Activated CD8-positive, alpha-beta memory T cell treated with anti-CD3 and anti-CD28 coated beads, Interleukin-2, amount 10 ng/mL, durations not matched to agents 7 days and 5 days (primary cell): ENCODE data around the gene CCDC9B. TPM values are rescaled to one million over a fixed set of nuclear protein-coding genes. Genes with fewer than 3 reads are reported as not detected.

Experiments used
- ATAC-seq: fragments of 150-1000 bp; cut with Tn5 transposase; one replicate; pipeline ENCODE4 v1.10.0; 2021; ENCODE audit warnings: moderate library complexity
- CTCF ChIA-PET: fragments of 350-600 bp; sonication (Branson Sonifier 250); formaldehyde crosslinking; loops from one replicate; lab custom pipeline; 2021; ENCODE audit warnings: antibody characterized with exemption; lab: Charles Lee
- DNase-seq: peaks from one replicate; pipeline ENCODE4 v3.0.0-alpha.2; 2020
- H3K27ac Mint-ChIP-seq: one replicate; pipeline ENCODE4 v1.8.0; 2021; ENCODE audit warnings: mild to moderate bottlenecking, mixed read lengths
- H3K27me3 Mint-ChIP-seq: one replicate; pipeline ENCODE4 v1.8.0; 2021; ENCODE audit warnings: mixed read lengths
- H3K36me3 Mint-ChIP-seq: one replicate; pipeline ENCODE4 v1.8.0; 2021; ENCODE audit warnings: mild to moderate bottlenecking, mixed read lengths
- H3K4me1 Mint-ChIP-seq: one replicate; pipeline ENCODE4 v1.8.0; 2021; ENCODE audit warnings: mixed read lengths
- H3K4me3 Mint-ChIP-seq: one replicate; pipeline ENCODE4 v1.8.0; 2021; ENCODE audit warnings: mild to moderate bottlenecking, moderate library complexity, mixed read lengths
- H3K9me3 Mint-ChIP-seq: one replicate; pipeline ENCODE4 v1.8.0; 2022; ENCODE audit warnings: low read depth, mixed read lengths
- total RNA-seq, 2 experiments: library from RNA; stranded (reverse); gene quantifications; one replicate each; pipeline ENCODE4 v1.2.3, GENCODE V29; 2021

Gene CCDC9B
- total RNA-seq, 2 experiments from 2014 or later, result 0.45 to 1.5 TPM

DNA sequence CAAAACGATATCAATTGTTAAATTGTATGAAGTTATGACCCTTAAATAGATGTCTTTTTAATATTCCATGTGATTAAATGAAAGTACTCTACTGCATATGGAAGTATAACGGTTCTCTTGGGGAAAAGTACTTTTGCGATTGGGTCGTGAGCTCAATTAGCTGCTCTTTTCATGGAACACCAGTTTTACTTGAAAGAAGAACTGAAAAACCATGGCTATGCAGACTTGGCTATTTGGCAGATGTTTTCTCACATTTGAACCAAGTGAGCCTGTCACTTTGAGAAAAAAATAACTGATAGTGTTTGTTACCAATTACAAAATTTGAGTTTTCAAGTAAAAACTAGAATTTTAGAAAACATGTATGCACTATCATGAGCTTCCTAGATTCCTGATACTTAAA, 23.2 kb downstream of the CCDC9B start:
- H3K4me3 Mint-ChIP-seq, result no peak overlapping the region
- peaks cover 22% of the 10 kb centered on the region for H3K4me1 Mint-ChIP-seq
- H3K36me3 Mint-ChIP-seq, result no peaks in the 10 kb centered on the region
- no peak for ATAC-seq
- no peak for DNase-seq
- H3K9me3 Mint-ChIP-seq, result no peaks in the 10 kb centered on the region
- H3K27me3 Mint-ChIP-seq, result peaks cover 35% of the 10 kb centered on the region
- CTCF ChIA-PET, result interaction anchor here (2.1 to 17.8 kb wide), 3 partner anchors 7 to 38 kb away, joined by 8 to 317 read pairs (median 146); partner anchors contain the start of genes CCDC9B and PLCB2
- H3K27ac Mint-ChIP-seq, result no peak overlapping the region

DNA sequence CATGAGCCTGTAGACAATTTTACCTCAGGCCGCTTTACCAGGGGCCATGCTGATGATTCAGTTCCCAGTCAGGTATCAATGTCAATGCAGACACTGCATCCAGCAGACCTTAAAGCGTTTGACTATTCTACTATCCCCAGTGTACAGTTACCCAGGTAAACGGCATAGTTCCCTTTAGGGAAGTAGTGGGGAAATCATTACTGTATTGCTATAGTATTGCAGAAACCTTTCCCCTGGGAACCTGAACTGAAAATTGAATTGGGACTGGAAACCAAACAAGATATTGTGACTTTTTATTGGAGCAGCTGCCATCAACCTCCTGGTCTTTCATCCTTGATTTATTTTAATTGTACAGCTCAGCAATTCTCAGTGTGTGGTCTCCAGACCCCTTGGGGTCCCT, 23.8 kb downstream of the CCDC9B start:
- Mint-ChIP-seq H3K9me3 (no peaks in the 10 kb centered on the region), H3K27me3 (peaks cover 41% of the 10 kb centered on the region), H3K4me3 (no peak overlapping the region), H3K36me3 (no peaks in the 10 kb centered on the region), H3K4me1 (peaks cover 16% of the 10 kb centered on the region), H3K27ac (no peak overlapping the region)
- DNase-seq (no peak), ATAC-seq (no peak)
- CTCF ChIA-PET, result interaction anchor here (1.1 to 17.8 kb wide), 4 partner anchors 7 to 39 kb away, joined by 3 to 317 read pairs (median 77); partner anchors contain the start of genes CCDC9B and PLCB2

DNA sequence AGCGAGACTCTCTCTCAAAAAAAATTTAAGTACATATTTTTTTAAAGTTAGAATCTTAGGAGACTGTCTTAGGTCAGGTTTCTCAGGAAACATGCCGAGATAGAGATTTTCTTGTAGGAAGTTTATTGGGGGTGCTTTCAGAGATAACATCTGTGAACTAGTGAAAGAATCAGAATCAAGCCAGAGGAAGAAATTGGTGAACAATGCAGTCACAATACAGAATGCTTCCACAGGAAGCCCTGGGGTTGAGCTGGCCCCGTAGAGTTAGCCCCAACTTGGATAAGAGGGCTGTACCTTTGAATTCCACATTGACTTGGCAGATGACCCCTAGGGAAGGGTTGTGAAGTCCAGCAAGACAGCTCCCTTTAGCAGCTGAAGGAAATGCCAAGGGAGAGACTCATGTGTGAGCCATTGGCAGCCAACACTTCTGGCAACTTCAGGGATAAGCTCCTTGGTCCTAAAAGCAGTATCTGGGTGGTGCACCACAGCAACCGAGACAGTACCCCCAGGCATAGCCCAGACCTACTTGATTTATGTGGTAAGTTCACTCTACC, 25.9 kb downstream of the CCDC9B start:
- Mint-ChIP-seq H3K36me3 (no peaks in the 10 kb centered on the region), H3K27me3 (peaks cover 40% of the 10 kb centered on the region), H3K4me1 (peaks cover 11% of the 10 kb centered on the region), H3K9me3 (no peaks in the 10 kb centered on the region), H3K4me3 (no peak overlapping the region), H3K27ac (no peak overlapping the region)
- CTCF ChIA-PET, result interaction anchor here (1.2 to 17.8 kb wide), 5 partner anchors 25 to 91 kb away, joined by 3 to 411 read pairs (median 8); partner anchors contain the start of genes CCDC9B and IVD
- ATAC-seq, result no peak
- no peak for DNase-seq

DNA sequence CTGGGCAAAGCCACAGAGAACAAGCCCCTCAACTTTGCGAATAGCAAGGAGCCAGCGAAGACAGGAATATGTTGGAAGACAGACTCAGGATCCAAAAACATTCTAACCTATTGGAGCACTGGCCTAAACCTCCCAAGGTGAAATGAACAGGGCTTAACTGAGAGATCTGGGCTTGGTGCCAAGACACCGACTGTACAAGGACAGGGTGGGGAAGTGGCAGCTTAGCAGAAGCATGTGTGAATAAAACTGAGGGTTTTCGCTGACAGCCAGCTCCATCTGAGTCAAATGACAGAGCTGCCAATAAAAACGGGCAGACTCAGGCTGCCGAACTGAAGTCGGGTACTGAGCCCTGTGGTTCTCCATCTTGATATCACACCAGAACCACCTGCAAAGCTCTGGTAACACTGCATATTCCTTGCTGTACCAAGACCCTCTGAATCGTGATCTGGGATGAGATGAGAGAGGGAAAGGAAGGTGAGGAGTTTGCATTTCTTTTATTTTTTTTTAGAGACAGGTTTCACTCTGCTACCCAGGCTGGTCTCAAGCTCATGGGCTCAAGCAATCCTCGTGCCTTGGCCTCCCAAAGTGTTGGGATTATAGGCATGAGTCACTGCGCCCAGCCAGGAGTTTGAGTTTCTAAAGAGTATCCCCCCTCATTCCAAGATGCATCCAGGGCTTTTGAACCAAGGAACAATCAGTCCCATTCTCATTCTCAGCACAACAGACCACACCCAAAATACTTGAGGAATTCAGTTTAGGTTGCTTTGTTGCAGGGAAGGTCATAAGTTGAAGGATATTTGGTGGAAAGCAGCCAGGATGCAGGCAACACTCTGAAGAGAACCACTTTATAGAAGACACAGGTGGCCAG, 27.0 kb downstream of the CCDC9B start:
- H3K4me1 Mint-ChIP-seq, result peaks cover 22% of the 10 kb centered on the region
- ATAC-seq (peak; percentile 31), DNase-seq (peak; percentile 52)
- H3K27me3 Mint-ChIP-seq, result peaks cover 39% of the 10 kb centered on the region
- no peaks in the 10 kb centered on the region for H3K36me3 Mint-ChIP-seq
- H3K27ac Mint-ChIP-seq, result no peak overlapping the region
- CTCF ChIA-PET, result interaction anchor here (0.7 to 17.8 kb wide), 8 partner anchors 7 to 268 kb away, joined by 3 to 411 read pairs (median 6); partner anchors contain the start of genes CCDC9B, INAFM2 and IVD
- no peaks in the 10 kb centered on the region for H3K9me3 Mint-ChIP-seq
- H3K4me3 Mint-ChIP-seq, result no peak overlapping the region

DNA sequence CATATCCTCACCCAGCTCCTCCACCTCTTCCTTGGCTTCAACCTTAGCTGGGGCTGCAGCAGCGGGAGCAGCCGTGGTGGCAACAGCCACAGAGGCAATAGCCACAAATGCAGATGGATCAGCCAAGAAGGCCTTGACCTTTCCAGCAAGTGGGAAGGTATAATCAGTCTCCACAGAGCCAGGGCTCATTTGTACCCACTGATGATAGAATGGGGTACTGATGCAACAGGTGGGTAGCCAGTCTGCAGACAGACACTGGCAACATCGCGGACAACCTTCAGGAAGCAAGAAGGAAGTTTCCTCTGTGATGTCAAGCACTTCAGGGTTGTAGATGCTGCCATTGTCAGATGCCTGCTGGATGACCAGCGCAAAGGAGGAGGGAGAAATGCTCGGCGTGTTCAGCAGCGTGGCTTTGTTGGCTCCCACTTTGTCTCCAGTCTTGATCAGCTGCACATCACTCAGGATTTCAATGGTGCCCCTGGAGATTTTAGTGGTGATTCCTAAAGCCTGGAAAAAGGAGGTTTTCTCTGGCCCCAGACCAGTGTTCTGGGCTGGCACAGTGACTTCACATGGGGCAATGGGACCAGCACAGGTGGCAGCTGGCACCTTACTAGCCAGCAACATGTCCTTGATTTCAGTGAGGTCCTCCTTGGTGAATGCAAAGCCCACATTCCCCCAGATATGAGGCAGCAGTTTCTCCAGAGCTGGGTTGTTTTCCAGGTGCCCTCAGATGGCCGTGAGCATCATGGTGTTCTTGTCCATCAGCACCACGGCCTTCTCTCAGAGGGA, 28.2 kb downstream of the CCDC9B start:
- H3K4me3 Mint-ChIP-seq, result no peak overlapping the region
- no peak for DNase-seq
- peaks cover 25% of the 10 kb centered on the region for H3K4me1 Mint-ChIP-seq
- no peaks in the 10 kb centered on the region for H3K9me3 Mint-ChIP-seq
- CTCF ChIA-PET, result interaction anchor here (1.0 to 17.8 kb wide), 8 partner anchors 8 to 135 kb away, joined by 3 to 411 read pairs (median 70); partner anchors contain the start of genes ANKRD63, CCDC9B and INAFM2
- H3K27me3 Mint-ChIP-seq, result peaks cover 35% of the 10 kb centered on the region
- ATAC-seq, result no peak
- H3K36me3 Mint-ChIP-seq, result no peaks in the 10 kb centered on the region
- H3K27ac Mint-ChIP-seq, result no peak overlapping the region

DNA sequence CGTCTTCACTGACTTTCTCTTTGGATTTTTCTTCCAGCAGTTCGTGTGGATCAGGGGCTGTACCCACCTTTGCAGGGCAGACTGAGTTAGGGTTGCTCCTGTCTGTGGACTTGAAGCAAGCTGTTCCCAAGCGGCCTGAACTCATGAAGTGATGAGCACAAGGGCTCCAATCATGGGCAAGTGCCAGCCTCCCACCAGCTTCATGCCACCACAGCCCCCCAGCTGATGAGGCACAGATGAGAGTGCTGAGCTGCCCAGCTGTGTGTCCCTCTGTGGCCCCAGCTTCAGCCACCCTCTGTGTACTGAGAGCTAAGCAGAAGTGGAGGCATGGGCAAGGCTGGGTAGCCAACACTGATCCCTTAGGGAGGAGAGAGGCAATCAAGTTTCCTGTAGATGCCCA, 29.7 kb downstream of the CCDC9B start:
- H3K27me3 Mint-ChIP-seq, result peaks cover 32% of the 10 kb centered on the region
- no peak for DNase-seq
- H3K4me1 Mint-ChIP-seq, result peaks cover 33% of the 10 kb centered on the region
- no peak for ATAC-seq
- no peak overlapping the region for H3K4me3 Mint-ChIP-seq
- CTCF ChIA-PET, result interaction anchor here (1.3 to 17.8 kb wide), 9 partner anchors 9 to 111 kb away, joined by 3 to 411 read pairs (median 39); partner anchors contain the start of genes ANKRD63, CCDC9B and INAFM2
- H3K27ac Mint-ChIP-seq, result no peak overlapping the region
- H3K9me3 Mint-ChIP-seq, result no peaks in the 10 kb centered on the region
- no peaks in the 10 kb centered on the region for H3K36me3 Mint-ChIP-seq

DNA sequence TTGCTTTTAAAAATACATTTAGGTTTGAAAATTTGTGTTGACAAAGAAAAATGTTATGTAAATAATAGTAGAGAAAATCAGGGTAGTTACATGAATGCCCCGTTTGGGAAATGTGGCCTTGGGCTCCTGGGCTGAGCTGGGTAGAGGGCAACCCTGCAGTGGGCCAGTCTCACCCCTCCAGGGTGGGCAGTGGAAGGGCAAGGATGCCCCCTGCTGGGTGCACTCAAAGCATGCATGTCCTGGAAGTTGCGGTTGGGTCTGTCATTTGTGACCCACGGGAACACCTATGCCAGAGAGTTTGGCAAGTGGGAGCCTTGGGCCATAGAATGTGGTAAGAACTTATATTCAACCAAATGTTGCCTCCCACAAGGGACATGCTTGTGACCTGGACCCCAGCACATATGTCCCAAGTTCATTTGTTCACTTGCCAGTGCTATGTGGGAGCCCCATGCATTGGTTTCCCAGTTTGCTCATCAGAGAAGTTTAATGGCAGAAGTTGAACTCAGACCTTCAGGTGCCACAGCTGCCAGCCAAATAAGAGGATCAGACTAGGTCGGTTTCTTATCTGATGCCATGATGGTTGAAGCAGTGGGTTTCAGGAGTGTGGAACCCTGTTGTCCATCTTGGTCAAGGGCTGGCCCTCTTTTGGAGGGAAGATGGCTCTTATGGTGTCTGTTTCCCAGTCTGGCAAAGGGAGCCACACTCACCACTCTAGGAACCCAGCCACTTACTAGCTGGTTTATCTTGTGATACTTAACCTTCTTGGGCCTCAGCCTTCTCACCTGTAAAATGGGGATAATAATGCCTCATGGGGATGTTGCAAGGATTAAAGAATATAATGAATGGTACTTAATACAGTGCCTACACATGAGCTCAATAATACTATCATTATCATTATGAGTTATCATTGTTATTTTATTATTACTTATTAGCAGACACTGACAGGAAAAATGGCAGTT, 30.5 kb downstream of the CCDC9B start:
- no peak for ATAC-seq
- Mint-ChIP-seq H3K27me3 (peaks cover 24% of the 10 kb centered on the region), H3K27ac (peak overlapping the region; percentile 96), H3K9me3 (no peaks in the 10 kb centered on the region), H3K4me1 (peaks cover 35% of the 10 kb centered on the region), H3K36me3 (no peaks in the 10 kb centered on the region), H3K4me3 (peak overlapping the region; percentile 37)
- CTCF ChIA-PET, result interaction anchor here (0.7 to 17.8 kb wide), 20 partner anchors 8 to 280 kb away, joined by 3 to 411 read pairs (median 8); partner anchors contain the start of genes ANKRD63, CCDC9B, INAFM2 and IVD
- DNase-seq, result peak; percentile 80

DNA sequence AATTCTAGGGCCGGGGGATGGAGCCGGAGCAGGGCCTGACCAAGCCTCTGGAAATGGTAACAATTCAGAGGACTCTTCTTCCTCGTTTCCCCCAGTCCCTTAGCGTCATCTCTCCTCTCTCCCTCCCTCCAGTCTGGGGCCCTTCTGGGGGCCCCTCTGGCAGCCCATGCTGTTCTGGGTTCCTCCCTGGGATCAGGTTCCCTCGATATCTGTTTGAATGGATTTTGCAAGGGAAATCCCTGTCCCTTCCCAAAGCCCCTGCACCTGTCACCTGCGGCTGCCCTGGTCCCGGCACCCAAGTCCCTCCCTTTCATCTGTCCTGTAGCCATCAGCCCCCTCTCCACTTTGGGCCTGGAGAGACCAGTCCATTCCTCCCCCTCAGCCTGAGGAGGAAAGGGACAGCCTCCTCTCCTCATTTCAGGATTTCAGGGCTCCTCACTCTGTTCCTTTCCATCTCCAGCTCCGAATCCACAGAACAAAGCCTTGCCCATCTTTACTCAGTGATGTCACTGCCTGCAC, 31.3 kb downstream of the CCDC9B start:
- CTCF ChIA-PET, result interaction anchor here (0.7 to 17.8 kb wide), 21 partner anchors 7 to 264 kb away, joined by 3 to 411 read pairs (median 6); partner anchors contain the start of genes ANKRD63, CCDC9B, INAFM2 and IVD
- peaks cover 20% of the 10 kb centered on the region for H3K27me3 Mint-ChIP-seq

DNA sequence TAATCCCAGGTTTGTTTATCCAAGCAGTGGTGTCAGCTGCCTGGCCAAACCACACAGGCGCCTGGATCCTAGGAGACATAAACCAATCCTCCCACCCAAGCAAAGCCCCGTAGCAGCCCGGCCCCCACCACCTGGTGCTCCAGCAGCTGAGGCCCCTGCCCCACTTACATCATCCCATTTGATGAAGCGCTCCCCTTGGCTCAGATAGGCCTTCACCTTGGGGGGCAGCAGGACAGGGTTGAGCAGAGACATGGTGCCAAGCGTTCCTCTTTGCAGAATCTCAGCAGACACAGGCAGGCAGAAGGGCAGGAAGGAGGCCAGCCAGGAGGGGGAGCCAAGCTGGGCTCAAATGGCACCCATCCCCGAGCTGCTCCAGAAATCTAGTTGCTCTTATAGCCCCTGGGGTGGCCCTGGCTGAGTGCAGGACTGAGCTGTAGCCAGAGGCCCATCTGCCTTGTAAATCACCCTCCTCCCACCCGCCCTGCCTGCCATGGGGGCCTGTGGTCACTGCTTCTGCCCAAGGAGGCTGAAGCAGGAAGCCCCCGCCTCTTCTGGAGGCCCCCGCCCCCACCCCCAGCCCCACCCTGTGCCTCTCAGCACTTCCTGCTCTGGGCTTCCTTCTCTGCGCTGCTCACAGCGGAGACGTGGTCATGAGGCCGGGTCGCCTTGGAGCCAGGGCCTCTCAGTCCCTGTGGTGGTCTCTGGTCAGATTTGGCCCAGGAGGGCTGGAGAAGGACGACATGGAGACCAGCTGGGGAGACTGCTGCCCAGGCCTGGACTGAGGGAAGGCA, 33.1 kb downstream of the CCDC9B start, which contains the start of gene PLCB2:
Gene PLCB2, minus strand, starts transcription at position 515 of the 791 bp plus-strand sequence. Its CDS starts 263 bp downstream, at position 252.
- H3K27ac Mint-ChIP-seq, result peak within 1 kb of the TSS; percentile 96
- CTCF ChIA-PET, result interaction anchor here (0.7 to 17.8 kb wide), 28 partner anchors 12 to 522 kb away, joined by 3 to 411 read pairs (median 4); partner anchors contain the start of genes ANKRD63, CCDC9B, INAFM2 and IVD
- H3K4me3 Mint-ChIP-seq, result peak within 1 kb of the TSS; percentile 91
- H3K9me3 Mint-ChIP-seq, result no peaks in the 10 kb centered on the region
- peaks cover 9% of the 10 kb centered on the region for H3K27me3 Mint-ChIP-seq
- H3K36me3 Mint-ChIP-seq, result peaks cover 5% of the 10 kb centered on the region
- ATAC-seq (peak; percentile 78), DNase-seq (peak; percentile 81)
- peaks cover 30% of the 10 kb centered on the region for H3K4me1 Mint-ChIP-seq

More for the DNA sequence above, 31.3 kb downstream of the CCDC9B start:
- no peak for DNase-seq
- Mint-ChIP-seq H3K4me1 (peaks cover 37% of the 10 kb centered on the region), H3K27ac (peak overlapping the region; percentile 96), H3K36me3 (no peaks in the 10 kb centered on the region), H3K4me3 (peak overlapping the region; percentile 91), H3K9me3 (no peaks in the 10 kb centered on the region)
- no peak for ATAC-seq

DNA sequence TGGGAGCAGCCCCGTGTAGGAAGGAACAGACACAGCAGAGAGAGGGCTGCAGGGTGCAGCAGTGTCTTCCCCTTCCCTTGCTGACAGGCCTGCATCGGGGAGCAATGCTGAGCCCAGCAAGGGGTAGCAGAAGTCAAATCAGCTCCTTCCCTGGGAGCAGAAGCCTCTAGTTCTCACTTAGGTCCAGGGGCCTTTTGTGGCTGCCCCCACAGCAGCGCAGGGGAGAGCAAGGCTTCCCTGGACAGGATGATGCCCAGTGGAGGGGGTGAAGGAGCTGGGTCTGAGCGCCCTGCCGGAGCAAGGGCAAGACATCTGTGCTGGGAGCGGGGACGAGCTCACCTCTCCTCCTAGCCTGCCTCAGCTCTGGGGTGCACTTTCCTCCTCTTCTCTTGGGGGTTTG, 33.8 kb downstream of the CCDC9B start:
- CTCF ChIA-PET, result interaction anchor here (0.9 to 17.8 kb wide), 18 partner anchors 11 to 261 kb away, joined by 3 to 411 read pairs (median 4); partner anchors contain the start of genes ANKRD63, CCDC9B, INAFM2 and IVD
- Mint-ChIP-seq H3K4me3 (peak overlapping the region; percentile 91), H3K4me1 (peaks cover 30% of the 10 kb centered on the region), H3K9me3 (no peaks in the 10 kb centered on the region), H3K36me3 (peaks cover 5% of the 10 kb centered on the region), H3K27ac (peak overlapping the region; percentile 96), H3K27me3 (peaks cover 2% of the 10 kb centered on the region)
- DNase-seq, result no peak
- peak; percentile 9 for ATAC-seq
